ENCODE measurements around the gene LSMEM2.
"Not testable (repeated sequence)": the region's sequence is repeated elsewhere in the genome, so short reads cannot be mapped to it uniquely, and the experiment has no call there.

LSMEM2 gene

DNA sequence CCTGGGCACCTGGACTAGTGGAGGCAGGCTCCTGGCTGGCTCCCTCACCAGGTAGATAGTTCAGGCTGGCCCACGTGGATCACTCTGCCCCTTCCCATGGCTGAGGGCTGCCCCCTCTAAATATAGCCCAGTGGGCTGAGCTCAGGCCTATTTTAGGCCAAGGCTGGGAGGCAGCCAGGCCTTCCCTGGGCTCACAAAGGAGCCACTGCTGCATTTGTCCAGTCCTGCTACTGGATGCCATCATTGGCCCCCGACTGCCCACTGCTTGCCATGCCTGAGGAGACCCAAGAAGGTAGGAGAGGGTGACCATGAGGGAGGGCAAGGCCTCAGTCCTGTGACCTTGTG is at the start of gene LSMEM2:
Gene LSMEM2, plus strand, starts transcription at position 208 of the 345 bp plus-strand sequence. Its CDS starts 27 bp downstream, at position 235.
- DNase-seq (ENCODE audit: low read depth), result no peak

- no peak for DNase-seq (ENCODE audit: low read depth)
These were observed 49.4 kb upstream of the LSMEM2 start for GRCh38 chr3:50229490-50229889.

DNA sequence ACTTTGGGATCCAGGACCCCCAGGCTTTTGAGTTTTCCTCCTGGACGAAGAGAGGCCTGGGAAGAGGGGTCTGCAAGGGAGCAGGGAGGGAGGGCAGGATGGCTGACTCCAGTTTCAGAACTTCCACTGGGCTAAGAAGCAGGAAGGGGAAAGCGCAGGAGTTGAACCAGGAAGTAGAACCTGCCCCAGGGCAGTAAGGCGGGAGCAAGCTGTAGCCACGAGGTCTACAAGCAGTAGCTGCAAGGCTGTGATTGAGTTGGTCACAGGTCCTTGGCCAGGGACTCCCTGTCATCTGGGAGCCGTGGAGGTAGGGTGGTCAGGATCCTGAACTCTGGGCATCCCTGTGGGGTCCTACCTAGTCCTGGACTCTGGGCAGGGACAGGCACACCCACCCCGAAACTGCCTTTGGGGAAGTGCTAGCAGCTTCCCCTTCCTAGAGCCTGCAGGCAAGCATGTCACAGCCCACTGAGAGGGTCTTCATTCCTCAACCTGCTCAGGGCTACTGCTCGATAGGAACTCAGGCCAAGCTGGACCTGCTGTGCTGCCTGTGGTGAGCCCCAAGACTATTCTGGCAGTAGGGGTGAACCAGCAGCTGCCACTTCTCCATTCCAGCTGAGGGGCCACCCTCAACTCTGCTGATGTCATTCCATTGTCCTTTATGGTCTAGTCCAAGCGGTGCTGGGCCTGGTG is 48.6 kb upstream of the LSMEM2 start:
- DNase-seq (ENCODE audit: low read depth), result no peak

- no peak for DNase-seq (ENCODE audit: low read depth)
These were observed 48.1 kb upstream of the LSMEM2 start for GRCh38 chr3:50230794-50231125.

DNA sequence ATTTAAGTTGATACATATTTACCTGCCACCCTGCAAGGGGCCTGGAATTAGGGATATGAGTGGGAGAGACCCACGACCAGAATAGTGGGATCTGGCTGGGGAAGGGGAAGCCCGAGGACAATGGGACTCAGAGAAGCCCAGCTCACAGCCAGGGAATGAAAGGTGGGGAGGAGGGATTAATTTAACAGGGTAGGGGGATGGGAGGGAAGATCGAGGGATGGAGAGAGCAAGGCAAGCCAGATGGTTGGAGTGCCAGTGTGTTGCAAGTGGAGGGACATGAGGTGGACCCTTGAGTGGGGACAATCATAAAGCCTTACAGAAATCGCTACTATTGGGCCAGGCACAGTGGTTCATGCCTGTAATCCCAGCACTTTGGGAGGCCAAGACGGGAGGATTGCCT is 47.3 kb upstream of the LSMEM2 start:
- DNase-seq (ENCODE audit: low read depth), result no peak

DNA sequence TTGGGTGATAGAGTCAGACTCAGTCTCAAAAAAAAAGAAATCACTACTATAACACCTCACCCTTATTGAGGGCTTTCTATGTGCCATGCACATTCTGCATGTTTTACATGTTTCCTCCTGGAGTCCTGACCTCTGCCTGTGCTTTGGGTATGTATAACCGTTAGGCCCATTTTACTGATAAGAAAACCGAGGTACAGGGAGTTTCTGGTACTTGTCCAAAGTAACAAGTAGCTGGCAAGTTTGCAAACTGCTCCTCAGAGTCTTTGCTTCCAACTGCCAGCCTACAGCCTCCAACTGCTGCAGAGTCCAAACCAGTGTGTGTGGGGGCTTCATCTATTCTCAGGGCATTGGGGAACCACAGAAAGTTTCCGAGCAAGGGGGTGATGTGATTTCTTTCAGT is 46.6 kb upstream of the LSMEM2 start:
- no peak for DNase-seq (ENCODE audit: low read depth)

DNA sequence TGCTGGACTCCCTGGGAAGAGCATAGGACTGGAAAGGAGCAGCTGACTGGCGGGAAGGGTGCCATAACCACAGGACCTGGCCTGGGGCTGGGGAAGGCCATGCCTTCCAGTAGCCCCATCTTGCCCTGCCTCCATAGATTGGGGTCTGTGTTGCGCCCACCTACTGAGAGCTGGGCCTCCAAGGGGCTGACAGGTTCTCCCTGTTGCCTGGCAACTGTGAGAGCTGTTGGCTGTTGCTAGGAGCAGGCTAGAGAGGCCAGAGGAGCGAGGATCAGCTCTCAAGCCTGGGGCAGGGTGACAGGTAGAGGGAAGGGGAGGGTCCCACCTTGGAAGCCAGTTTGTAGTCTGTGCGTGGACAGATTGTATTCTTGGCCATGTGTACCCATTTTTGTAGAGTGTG is 45.7 kb upstream of the LSMEM2 start:
- no peak for DNase-seq (ENCODE audit: low read depth)

- DNase-seq (ENCODE audit: low read depth), result peak; percentile 98
These were observed 43.0 kb upstream of the LSMEM2 start, which contains the start of gene GNAI2 for GRCh38 chr3:50235716-50236483. GNAI2 (plus strand) TSS chr3:50236204; CDS start chr3:50236336, 132 bp downstream.

DNA sequence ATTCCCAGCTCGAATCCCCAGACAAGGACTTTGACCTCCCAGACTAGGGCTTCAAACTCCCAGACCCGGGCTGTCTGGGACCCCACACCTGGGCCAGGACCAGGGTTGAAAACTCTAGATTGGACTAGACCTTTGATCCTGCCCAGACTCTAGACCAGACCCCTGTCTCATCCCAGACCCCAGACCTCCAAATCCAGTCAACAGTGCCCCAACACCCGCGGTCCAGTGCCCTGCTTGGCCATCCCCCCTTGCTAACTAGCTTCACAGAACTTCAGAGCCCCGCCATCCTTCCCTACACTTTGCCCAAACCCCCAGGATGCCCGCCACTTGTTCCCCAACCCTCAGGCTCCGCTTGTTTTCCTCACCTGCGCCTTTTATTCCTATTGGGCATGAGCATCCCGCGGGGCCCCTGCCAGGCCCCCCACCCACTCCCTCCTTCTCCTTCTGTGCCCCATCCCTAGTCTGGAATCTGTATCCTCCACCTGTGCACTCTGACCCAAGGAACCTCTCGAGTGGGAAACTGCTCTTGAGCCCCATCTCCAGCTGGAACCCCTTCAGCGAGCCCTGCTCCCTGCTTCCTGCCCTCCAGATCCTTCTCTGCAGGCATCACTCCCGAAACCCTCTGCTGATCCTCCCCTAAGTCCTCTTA is 42.3 kb upstream of the LSMEM2 start:
- no peak for DNase-seq (ENCODE audit: low read depth)

DNA sequence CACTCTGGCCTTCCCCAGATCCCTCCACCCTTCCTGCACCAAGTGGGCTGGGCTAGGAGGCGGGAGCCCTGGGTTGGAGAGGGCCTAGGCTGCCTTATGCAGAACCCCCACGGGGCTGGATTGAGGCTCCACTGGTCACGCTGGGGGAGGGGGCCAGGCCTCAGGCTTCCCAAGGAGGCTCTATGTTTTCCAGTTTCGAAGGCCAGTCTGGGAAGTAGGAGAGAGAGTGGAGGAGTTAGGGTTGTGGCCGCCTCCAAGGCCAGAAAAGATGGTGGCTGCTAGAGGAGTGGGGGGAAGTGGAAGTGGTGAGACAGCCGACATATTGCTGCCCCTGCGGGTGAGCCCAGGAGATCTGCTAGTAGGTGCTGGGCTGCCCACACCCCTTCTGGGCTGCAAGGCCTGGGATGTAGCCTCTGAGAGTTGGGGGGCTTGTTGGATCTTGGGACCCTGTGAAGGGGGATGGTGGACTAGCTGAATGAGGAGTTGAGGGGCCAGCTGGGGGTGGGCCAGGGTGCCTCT is 41.7 kb upstream of the LSMEM2 start:
- DNase-seq (ENCODE audit: low read depth), result no peak

DNA sequence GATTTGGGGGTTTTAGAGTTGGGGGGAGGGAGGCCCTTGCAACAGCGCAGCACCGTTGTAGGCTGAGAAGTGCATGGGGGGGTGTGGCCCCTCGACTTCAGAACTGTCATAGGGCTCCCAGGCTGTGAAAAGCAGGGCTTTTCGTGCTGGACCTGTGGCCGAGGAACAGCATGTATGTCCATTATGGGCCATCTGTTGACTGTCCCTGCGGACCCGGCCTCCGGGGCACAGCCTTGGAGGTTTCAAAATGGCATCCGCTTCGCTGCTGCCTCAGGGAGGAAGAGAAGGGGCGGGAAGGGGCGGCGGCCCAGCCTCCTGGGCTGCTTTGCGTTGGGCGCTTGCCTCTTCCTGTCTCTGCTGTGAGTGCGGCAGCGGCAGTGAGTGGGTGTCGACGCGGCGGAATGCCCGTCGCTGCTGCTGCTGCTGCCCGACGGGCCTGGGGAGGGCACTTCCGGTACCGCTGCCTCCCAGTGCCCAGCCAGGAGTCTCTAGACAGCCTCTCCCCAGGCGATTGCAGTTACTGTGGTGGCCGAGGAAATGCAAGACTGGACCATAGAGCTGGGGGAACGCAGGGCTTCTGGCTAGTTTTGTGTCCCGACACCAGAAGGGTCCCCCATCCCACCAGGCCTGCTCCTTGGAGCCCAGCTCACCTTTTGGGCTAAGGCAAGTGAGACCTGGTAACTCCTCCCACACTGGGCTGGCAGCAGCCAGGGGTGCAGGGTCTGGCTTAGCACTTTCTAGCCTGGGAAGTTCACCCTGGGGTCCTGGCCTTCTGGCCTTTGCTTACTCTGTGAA is 40.9 kb upstream of the LSMEM2 start:
- DNase-seq (ENCODE audit: low read depth), result peak; percentile 65

- DNase-seq (ENCODE audit: low read depth), result no peak
These were observed 40.3 kb upstream of the LSMEM2 start for GRCh38 chr3:50238549-50239026.

DNA sequence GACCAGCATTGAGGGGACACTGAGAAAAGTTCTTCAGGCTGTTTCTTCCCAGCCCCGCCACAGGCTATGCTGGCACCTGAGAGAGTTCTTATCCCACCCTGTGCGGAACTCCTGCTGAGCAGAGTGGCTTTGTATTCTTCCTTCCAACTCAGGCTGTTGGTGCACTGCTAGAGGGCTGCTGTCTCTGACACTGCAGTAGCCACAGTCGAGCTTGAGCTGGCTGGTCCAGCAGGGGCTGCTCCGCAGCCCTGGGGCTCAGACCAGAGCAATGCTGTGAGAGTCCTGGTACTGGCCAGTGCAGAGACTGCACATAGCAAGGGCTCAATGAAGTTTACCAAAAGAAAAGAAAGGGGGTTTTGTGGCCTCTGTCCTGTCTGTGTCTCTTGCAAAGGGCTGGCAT is 39.2 kb upstream of the LSMEM2 start:
- DNase-seq (ENCODE audit: low read depth), result no peak

GRCh38 chr3:50241163-50241562 is 37.7 kb upstream of the LSMEM2 start:
- no peak for DNase-seq (ENCODE audit: low read depth)

- no peak for DNase-seq (ENCODE audit: low read depth)
These were observed 37.0 kb upstream of the LSMEM2 start for GRCh38 chr3:50241713-50242380.

- DNase-seq (ENCODE audit: low read depth), result no peak
These were observed 36.5 kb upstream of the LSMEM2 start for GRCh38 chr3:50242381-50242770.

GRCh38 chr3:50242851-50243542 is 35.9 kb upstream of the LSMEM2 start:
- DNase-seq (ENCODE audit: low read depth), result no peak

DNA sequence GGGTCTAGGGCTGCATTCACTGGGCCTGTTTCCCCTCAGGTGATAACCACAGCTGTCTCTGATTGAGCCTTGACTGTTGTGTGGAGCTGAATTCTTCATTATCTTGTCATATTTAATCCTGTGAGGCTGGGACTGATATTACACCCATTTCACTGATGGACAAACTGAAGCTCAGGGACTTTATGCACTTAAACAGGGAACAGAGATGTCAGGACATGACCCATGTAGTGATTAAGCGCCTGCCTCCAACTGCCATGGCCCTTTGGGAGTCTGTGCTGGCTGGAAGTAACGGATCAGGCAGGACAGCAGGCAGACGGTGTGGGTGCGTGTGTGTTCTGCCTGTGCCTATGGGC is 35.4 kb upstream of the LSMEM2 start:
- no peak for DNase-seq (ENCODE audit: low read depth)

GRCh38 chr3:50244813-50245212 is 34.1 kb upstream of the LSMEM2 start:
- DNase-seq (ENCODE audit: low read depth), result not testable (repeated sequence)

DNA sequence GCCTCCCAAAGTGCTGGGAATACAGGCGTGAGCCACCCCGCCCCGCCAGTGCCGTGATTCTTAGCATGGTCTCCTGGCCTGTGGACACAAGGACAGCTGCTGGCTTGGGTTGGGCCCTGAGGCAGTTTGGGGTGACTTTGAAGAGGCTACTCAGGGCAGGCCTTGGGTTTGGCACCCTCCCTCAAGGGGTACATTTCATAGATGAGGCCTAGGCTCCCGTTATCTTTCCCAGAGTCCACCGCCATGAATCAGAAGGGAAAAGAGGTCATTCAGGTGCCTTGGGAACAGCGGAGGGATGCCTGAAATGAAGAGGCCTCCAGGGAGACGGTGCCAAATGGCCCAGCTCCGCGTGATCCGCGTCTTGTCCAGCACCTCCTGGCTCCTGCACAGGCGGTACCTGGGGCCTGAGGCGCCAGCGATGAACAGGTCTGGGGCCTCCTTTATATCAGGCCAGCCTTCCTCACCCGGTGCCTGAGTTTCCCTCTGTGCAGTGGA is 33.6 kb upstream of the LSMEM2 start:
- no peak for DNase-seq (ENCODE audit: low read depth)

Measured in GM04504 (cell line).